GM19351 (cell line): ENCODE data around the gene UBE2L3.
A peak's percentile ranks its signal among the peaks of the same experiment; 100 is the strongest.
"Not testable (repeated sequence)": the region's sequence is repeated elsewhere in the genome, so short reads cannot be mapped to it uniquely, and the experiment has no call there.

Experiments
- ATAC-seq: cut with Tn5 transposase; IDR thresholded peaks from one replicate; pipeline ENCODE4 v1.9.1; 2021; ENCODE audit warnings: mild to moderate bottlenecking, moderate library complexity; ENCODE audit not compliant: unreplicated experiment

UBE2L3 gene

GRCh38 chr22:21567456-21568346 lies at the start of gene UBE2L3:
UBE2L3 (plus strand) TSS chr22:21567714; CDS start chr22:21567745, 31 bp downstream.
- ATAC-seq: no peak

GRCh38 chr22:21526705-21527500 lies 40.6 kb upstream of the UBE2L3 start:
- not testable (repeated sequence) for ATAC-seq

GRCh38 chr22:21531525-21531924 lies 36.0 kb upstream of the UBE2L3 start:
- not testable (repeated sequence) for ATAC-seq

GRCh38 chr22:21532863-21533648 lies 34.5 kb upstream of the UBE2L3 start:
- not testable (repeated sequence) for ATAC-seq

GRCh38 chr22:21539862-21540261 lies 27.7 kb upstream of the UBE2L3 start:
- not testable (repeated sequence) for ATAC-seq

- ATAC-seq: not testable (repeated sequence)
Observed at GRCh38 chr22:21544432-21545322, 22.8 kb upstream of the UBE2L3 start.

GRCh38 chr22:21549558-21549957 lies 18.0 kb upstream of the UBE2L3 start:
- ATAC-seq: not testable (repeated sequence)

- peak; percentile 50 for ATAC-seq
Observed at GRCh38 chr22:21550008-21550677, 17.4 kb upstream of the UBE2L3 start.

GRCh38 chr22:21550678-21551047 lies 16.9 kb upstream of the UBE2L3 start:
- peak; percentile 11 for ATAC-seq

GRCh38 chr22:21551361-21551760 lies 16.2 kb upstream of the UBE2L3 start, which contains the start of gene RIMBP3C:
RIMBP3C (minus strand) TSS chr22:21551461; CDS start chr22:21550976, 485 bp downstream.
- not testable (repeated sequence) for ATAC-seq

GRCh38 chr22:21559345-21560125 lies 8.0 kb upstream of the UBE2L3 start:
- not testable (repeated sequence) for ATAC-seq

GRCh38 chr22:21560657-21561056 lies 6.9 kb upstream of the UBE2L3 start:
- ATAC-seq: not testable (repeated sequence)

- ATAC-seq: no peak
Observed at GRCh38 chr22:21563912-21564311, 3.6 kb upstream of the UBE2L3 start.

GRCh38 chr22:21564411-21564810 lies 3.1 kb upstream of the UBE2L3 start:
- no peak for ATAC-seq

GRCh38 chr22:21568347-21569075 lies 997 bp downstream of the UBE2L3 start:
- ATAC-seq: no peak

- not testable (repeated sequence) for ATAC-seq
Observed at GRCh38 chr22:21569076-21569427, 1.5 kb downstream of the UBE2L3 start.

- no peak for ATAC-seq
Observed at GRCh38 chr22:21569459-21570170, 2.1 kb downstream of the UBE2L3 start.
